Measurements from ENCODE around the gene DNASE1L1. TPM values are rescaled to one million over a fixed set of nuclear protein-coding genes. Genes with fewer than 3 reads are reported as not detected.
"Not testable (repeated sequence)": the region's sequence is repeated elsewhere in the genome, so short reads cannot be mapped to it uniquely, and the experiment has no call there.

DNASE1L1 gene
- total RNA-seq, 1 donor from 2014 or later: 18.6 TPM

DNA sequence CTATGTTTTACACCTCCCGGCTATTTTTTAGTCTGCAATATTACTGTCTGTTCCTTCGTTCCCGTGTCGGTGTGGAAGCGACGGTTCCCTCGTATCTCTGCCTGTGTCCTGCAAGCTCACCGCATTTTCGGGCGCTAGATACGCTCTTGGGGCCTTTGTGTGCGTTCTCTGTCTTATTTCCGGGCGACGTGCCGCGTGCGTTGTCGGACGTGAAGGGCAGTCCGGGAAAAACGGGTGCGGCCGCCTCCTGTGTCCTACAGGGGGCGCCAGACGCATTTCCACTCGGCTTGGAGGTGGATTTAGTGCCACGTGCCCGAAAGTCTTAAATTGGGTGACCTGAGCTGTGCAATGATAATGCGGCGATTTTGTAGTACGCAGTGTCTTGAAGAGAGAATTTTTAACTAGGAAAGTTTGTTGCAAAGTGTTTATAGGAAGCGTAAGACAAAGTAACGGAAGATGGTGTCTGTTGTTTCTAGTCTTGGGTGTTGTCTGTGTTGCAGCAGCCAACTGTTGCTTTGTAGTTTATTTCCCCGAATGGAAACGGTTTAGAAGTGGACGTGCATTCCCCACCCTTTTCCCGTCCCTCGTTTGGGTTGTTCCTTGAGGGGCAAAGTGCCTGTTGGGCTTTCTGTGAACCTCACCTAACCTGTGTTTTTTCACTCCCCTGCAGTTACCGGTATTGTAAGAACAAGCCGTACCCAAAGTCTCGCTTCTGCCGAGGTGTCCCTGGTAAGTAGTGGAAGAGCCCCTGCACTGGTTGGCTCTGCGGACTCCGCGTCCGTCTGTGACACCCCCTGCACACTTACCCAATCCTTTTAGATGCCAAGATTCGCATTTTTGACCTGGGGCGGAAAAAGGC, 10.2 kb downstream of the DNASE1L1 start:
- Mint-ChIP-seq H3K4me1 (peaks cover 11% of the 10 kb centered on the region), H3K27ac (peak overlapping the region; percentile 99), H3K4me3 (peak overlapping the region; percentile 96), H3K27me3 (ENCODE audit: low read depth) (no peaks in the 10 kb centered on the region), H3K9me3 (no peaks in the 10 kb centered on the region), H3K36me3 (peaks cover 18% of the 10 kb centered on the region)
- TF ChIP-seq, protein P1, sequence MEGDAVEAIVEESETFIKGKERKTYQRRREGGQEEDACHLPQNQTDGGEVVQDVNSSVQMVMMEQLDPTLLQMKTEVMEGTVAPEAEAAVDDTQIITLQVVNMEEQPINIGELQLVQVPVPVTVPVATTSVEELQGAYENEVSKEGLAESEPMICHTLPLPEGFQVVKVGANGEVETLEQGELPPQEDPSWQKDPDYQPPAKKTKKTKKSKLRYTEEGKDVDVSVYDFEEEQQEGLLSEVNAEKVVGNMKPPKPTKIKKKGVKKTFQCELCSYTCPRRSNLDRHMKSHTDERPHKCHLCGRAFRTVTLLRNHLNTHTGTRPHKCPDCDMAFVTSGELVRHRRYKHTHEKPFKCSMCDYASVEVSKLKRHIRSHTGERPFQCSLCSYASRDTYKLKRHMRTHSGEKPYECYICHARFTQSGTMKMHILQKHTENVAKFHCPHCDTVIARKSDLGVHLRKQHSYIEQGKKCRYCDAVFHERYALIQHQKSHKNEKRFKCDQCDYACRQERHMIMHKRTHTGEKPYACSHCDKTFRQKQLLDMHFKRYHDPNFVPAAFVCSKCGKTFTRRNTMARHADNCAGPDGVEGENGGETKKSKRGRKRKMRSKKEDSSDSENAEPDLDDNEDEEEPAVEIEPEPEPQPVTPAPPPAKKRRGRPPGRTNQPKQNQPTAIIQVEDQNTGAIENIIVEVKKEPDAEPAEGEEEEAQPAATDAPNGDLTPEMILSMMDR (IDR thresholded peaks at IDR 0.05; ENCODE audit: unreplicated experiment): peak; percentile 80
- DNase-seq (ENCODE audit: low spot score in 2 of 2, unreplicated experiment in 2 of 2): peak in 1 of 2 experiments; percentile 79

DNA sequence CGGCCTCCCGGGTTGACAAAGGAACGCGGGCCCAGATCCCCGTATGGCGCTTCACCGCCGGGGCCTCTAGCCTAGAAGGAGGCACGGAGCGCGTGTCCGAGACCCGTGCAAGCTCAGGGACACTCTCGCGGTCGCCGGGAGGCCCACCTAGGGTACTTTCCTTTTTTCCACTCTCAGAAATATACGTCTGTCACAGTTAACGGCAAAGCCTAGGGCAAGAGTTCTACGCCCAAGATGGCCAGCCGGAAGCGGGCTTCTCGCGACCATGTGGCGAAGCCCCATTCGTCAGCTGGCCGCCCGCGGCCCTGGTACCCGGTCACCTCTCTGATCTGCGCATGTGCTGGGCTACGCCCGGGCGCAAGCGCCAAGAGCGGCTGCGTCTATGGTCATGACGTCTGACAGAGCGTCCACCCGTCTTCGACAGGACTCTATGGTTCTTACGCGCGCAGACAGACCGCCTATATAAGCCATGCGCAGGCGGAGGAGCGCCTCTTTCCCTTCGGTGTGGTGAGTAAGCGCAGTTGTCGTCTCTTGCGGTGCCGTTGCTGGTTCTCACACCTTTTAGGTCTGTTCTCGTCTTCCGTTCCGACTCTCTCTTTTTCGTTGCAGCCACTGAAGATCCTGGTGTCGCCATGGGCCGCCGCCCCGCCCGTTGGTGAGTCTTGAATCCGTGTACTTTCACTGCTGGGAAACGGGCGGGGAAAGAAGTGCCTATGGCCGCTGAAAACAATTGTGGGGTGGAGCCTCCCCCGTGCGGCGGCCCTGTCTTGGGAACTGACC, 11.0 kb downstream of the DNASE1L1 start, which contains the start of gene RPL10:
Gene RPL10 (plus strand): TSS at position 490 of the 780 bp plus-strand sequence. CDS start 143 bp downstream, at position 633.
- Mint-ChIP-seq H3K27ac (peak within 1 kb of the TSS; percentile 99), H3K9me3 (no peaks in the 10 kb centered on the region), H3K4me3 (peak within 1 kb of the TSS; percentile 96), H3K27me3 (ENCODE audit: low read depth) (no peaks in the 10 kb centered on the region), H3K4me1 (peaks cover 11% of the 10 kb centered on the region), H3K36me3 (peaks cover 13% of the 10 kb centered on the region)
- TF ChIP-seq, protein P1 (IDR thresholded peaks at IDR 0.05; ENCODE audit: unreplicated experiment): no peak
- DNase-seq (ENCODE audit: low spot score in 2 of 2, unreplicated experiment in 2 of 2): peak; percentile 78 to 89

DNA sequence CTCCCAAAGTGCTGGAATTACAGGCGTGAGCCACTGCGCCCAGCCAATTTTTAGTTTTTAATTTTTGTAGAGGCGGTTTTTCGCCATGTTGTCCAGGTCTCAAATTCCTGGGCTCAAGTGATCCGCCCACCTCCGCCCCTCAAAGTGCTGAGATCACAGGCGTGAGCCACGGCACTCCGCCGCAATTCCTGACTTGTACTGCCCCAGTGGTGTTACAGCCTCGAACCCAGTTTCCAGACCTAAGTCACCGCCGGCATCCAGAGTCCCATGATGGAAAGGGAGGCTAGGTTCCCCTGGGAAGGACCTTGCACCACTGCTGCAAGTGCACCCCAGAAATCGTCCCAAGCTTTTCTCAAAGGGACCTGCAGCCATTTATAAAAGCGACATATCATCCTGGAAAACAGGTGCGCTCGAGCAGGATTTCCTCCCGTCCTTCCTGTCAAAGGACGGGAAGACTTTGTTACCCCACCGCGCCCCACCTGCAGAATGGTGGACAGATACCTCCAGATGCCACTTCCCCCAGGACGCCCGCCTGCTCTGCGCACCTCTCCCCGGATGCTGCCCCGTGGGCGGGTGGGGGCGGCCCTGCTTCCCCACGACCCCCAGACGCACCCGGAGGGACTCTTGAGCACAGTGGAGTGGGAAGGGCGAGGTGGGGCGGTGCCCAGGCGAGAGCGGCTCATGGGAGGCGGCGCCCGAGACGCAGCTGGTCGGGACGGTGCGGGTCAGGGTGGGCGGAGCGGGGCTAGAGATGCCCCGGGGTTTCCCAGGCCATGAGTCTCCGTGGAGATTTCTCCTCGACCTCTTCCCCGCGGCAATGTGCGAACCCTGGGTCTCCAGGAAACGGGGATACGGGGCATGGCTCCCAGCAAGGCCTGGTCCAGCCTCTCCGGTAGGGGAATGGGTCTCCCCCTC, 11.8 kb downstream of the DNASE1L1 start:
- DNase-seq (ENCODE audit: low spot score in 2 of 2, unreplicated experiment in 2 of 2): peak in 1 of 2 experiments; percentile 62
- Mint-ChIP-seq H3K27ac (peak overlapping the region; percentile 99), H3K4me1 (peaks cover 11% of the 10 kb centered on the region), H3K27me3 (ENCODE audit: low read depth) (no peaks in the 10 kb centered on the region), H3K4me3 (peak overlapping the region; percentile 96), H3K36me3 (peaks cover 13% of the 10 kb centered on the region), H3K9me3 (no peaks in the 10 kb centered on the region)
- TF ChIP-seq, protein P1 (IDR thresholded peaks at IDR 0.05; ENCODE audit: unreplicated experiment): no peak

DNA sequence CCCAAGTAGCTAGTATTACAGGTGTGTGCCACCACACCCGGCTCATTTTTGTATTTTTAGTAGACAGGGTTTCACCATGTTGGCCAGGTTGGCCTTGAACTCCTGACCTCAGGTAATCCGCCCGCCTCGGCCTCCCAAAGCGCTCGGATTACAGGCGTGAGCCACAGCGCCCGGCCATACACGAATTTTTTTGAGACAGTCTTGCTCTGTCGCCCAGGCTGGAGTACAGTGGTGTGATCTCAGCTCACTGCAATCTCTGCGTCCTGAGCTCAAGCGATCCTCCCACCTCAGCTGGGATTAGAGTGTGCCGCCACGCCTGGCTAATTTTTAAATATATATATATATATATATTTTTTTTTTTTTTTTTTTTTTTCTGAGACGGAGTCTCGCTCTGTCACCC, 12.7 kb downstream of the DNASE1L1 start:
- H3K4me3 Mint-ChIP-seq: peak overlapping the region; percentile 96
- H3K36me3 Mint-ChIP-seq: peaks cover 13% of the 10 kb centered on the region
- not testable (repeated sequence) for H3K27me3 Mint-ChIP-seq (ENCODE audit: low read depth); DNase-seq (ENCODE audit: low spot score in 2 of 2, unreplicated experiment in 2 of 2); H3K9me3 Mint-ChIP-seq; H3K27ac Mint-ChIP-seq
- peaks cover 11% of the 10 kb centered on the region for H3K4me1 Mint-ChIP-seq

DNA sequence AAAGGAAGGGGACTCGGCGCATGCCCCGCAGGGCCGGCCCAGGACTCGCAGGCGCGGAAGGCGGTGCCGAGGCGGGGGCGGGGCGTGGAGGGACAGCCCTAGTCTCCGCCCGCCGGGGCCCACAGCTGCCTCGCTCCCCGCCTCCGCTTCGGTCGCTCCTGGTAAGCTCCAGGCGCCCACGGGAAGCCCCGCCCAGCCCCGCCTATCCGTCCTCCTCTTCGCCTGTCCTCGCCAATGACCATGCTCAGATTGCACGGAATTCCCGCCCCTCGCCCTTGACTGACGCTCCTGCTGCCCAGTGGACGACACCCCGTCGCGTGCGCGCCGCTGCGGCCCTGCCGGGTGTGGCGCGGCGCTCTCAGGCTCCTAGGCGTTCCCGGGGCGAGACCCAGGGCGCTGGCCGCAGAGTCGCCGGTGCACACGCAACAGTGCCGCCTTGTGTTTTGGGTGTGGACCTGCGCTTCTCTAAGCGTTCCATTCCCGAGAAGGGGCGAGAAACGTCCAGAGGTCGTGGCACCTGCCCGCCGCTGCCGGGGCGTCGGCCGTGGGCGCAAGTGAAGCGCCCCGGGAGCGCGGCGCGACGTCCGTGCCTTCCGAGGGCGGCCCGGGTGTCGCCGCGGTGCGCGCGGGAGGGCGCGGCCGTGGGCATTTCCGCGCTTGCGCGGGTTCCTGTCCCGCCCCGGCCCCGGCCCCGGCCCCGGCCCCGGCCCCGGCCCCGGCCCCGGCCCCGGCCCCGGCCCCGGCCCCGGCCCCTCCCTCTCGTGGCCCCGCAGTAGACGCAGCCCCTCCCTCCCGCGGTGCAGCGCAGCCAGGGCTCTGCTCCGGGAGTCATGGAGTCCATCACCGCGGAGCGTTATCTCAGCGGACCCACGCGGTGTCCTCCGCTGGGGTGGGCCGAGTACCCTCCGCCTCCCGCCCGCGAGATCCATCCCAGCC, 19.0 kb downstream of the DNASE1L1 start:
- H3K36me3 Mint-ChIP-seq; H3K27ac Mint-ChIP-seq; H3K4me3 Mint-ChIP-seq; H3K4me1 Mint-ChIP-seq; DNase-seq (ENCODE audit: low spot score in 2 of 2, unreplicated experiment in 2 of 2); H3K27me3 Mint-ChIP-seq (ENCODE audit: low read depth); H3K9me3 Mint-ChIP-seq: not testable (repeated sequence)

DNA sequence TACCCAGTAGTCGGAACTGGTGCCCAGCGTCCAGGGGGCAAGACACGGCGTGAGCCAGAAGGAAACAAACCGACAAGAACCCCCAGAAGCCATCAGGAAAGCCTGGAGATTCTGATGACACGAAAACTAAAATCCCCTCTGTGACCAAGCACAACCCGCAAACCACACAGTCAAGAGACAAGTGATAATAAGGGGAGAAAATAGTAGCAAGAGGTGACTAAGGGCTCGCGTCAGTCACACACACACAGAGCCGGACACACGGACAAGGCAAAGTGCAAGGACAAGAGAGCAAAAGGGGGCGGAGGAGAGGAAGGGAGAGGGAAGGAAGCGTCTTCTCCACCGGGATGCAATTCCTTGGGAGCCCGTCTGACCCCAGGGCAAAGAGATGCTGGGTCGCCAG, 20.4 kb downstream of the DNASE1L1 start:
- not testable (repeated sequence) for H3K27me3 Mint-ChIP-seq (ENCODE audit: low read depth); H3K4me3 Mint-ChIP-seq; H3K27ac Mint-ChIP-seq; DNase-seq (ENCODE audit: low spot score in 2 of 2, unreplicated experiment in 2 of 2); H3K4me1 Mint-ChIP-seq; H3K9me3 Mint-ChIP-seq; H3K36me3 Mint-ChIP-seq

DNA sequence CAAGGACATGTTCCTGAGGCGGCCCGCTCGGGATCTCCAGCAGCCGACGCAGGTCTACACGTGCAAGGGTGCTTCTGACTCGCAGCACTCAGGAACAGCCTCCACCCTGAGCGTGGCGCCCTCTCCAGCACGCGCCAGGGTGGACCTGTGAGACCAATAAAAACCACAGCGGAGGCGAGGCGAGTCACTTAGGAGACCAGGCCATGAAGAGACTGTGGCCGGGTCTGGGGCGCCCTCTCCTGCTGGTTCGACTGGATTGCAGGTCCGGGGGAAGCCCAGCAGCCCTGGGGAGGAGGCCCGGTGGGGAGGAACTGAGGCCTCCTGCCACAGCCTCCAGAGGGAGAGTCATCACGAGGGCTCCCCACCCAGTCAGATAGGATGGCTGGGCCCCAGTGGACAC, 21.0 kb downstream of the DNASE1L1 start:
- H3K4me3 Mint-ChIP-seq; H3K36me3 Mint-ChIP-seq; DNase-seq (ENCODE audit: low spot score in 2 of 2, unreplicated experiment in 2 of 2); H3K9me3 Mint-ChIP-seq; H3K27ac Mint-ChIP-seq; H3K27me3 Mint-ChIP-seq (ENCODE audit: low read depth); H3K4me1 Mint-ChIP-seq: not testable (repeated sequence)

All from mesothelial cell of epicardium (in vitro differentiated cells).